AG04450 (cell line): Measurements from ENCODE around the gene POC5. TPM values are rescaled to one million over a fixed set of nuclear protein-coding genes. Genes with fewer than 3 reads are reported as not detected.

ENCODE experiments used
- CTCF ChIA-PET: fragments of 300-600, 350-600 bp; formaldehyde crosslinking; extraction: SDS; loops from one replicate; lab custom pipeline; 2022; ENCODE audit warnings: antibody characterized with exemption, inconsistent platforms; lab: Charles Lee
- POLR2A ChIA-PET: fragments of 350-600 bp; formaldehyde crosslinking; extraction: SDS; loops from one replicate; lab custom pipeline; 2021; ENCODE audit warnings: antibody characterized with exemption, inconsistent platforms; lab: Yijun Ruan, JAX
- DNase-seq: peaks from one replicate; pipeline ENCODE4 v3.0.0-alpha.2; 2011; ENCODE audit warnings: low read depth, low spot score
- H3K27ac ChIP-seq: one replicate; pipeline ENCODE4 v1.5.1; 2012; ENCODE audit warnings: low read depth, low read length, control low read depth
- H3K27me3 ChIP-seq: one replicate; pipeline ENCODE4 v1.6.0; 2012; ENCODE audit warnings: low read length; ENCODE audit not compliant: control insufficient read depth, insufficient read depth
- H3K4me3 ChIP-seq: 2 replicates; pipeline ENCODE4 v1.5.1; 2011; ENCODE audit warnings: mild to moderate bottlenecking, low read depth, low read length, control low read depth
- H3K9me3 ChIP-seq: 2 replicates; pipeline ENCODE4 v1.5.1; 2012; ENCODE audit warnings: low read length; ENCODE audit not compliant: control insufficient read depth, insufficient read depth
- polyA plus RNA-seq: library from polyadenylated mRNA; depleted of rRNA; stranded (reverse); fragments of >200 nt; gene quantifications from 2 replicates; pipeline ENCODE4 v1.2.3, GENCODE V29; 2011
- TF ChIP-seq, protein P1 (sequence below): IDR thresholded peaks from 2 replicates; pipeline ENCODE4 v1.5.1; 2011; ENCODE audit warnings: low read depth, low read length, control low read depth, inconsistent platforms

The POC5 gene
- polyA plus RNA-seq, 1 experiment = 10.7 TPM

DNA sequence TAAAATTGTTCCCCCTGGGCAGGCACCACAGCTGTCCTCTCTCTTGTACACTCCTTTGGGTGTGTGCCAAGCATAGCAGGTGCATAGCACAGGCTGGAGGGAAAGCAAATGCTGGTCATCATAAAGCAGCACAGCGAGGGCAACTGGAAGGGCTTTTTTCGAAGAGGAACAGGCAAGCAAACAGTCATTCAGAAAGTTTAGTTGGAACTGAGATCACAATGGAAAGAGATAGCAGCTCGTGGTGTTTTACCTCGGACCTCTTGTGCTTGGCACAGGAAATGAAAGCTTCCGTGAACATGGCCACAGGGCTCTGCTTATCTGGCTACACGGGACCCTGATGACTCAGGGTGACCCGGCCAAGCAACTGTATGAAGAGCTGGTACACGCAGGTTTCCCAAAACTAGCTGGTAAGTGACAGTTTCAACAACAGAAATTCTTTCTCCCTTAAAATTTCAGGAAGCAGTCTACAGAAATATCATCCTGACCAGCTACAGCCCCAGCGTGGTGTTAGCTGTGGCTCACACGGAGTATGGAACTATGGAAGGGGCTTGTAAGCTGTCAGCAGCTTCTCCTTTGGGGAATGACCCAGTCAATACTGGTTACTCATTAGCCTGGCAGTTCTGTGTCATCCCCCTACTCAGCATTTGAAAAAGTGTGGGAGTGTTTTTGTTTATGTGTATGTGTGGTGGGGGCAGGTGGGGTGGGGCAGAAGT is 48.1 kb downstream of the POC5 start:
- Histone ChIP-seq H3K4me3 (no peak overlapping the region), H3K27ac (no peak overlapping the region), H3K27me3 (no peaks in the 10 kb centered on the region), H3K9me3 (no peaks in the 10 kb centered on the region)
- CTCF ChIA-PET = interaction anchor here (2.2 kb wide), 1 partner anchor 12 kb away, joined by 11 read pairs; no protein-coding TSS in a partner anchor
- TF ChIP-seq, protein P1, sequence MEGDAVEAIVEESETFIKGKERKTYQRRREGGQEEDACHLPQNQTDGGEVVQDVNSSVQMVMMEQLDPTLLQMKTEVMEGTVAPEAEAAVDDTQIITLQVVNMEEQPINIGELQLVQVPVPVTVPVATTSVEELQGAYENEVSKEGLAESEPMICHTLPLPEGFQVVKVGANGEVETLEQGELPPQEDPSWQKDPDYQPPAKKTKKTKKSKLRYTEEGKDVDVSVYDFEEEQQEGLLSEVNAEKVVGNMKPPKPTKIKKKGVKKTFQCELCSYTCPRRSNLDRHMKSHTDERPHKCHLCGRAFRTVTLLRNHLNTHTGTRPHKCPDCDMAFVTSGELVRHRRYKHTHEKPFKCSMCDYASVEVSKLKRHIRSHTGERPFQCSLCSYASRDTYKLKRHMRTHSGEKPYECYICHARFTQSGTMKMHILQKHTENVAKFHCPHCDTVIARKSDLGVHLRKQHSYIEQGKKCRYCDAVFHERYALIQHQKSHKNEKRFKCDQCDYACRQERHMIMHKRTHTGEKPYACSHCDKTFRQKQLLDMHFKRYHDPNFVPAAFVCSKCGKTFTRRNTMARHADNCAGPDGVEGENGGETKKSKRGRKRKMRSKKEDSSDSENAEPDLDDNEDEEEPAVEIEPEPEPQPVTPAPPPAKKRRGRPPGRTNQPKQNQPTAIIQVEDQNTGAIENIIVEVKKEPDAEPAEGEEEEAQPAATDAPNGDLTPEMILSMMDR = no peak
- POLR2A ChIA-PET = interaction anchor here (0.5 kb wide), 1 partner anchor 1199 kb away, joined by 5 read pairs; no protein-coding TSS in a partner anchor
- DNase-seq = no peak

DNA sequence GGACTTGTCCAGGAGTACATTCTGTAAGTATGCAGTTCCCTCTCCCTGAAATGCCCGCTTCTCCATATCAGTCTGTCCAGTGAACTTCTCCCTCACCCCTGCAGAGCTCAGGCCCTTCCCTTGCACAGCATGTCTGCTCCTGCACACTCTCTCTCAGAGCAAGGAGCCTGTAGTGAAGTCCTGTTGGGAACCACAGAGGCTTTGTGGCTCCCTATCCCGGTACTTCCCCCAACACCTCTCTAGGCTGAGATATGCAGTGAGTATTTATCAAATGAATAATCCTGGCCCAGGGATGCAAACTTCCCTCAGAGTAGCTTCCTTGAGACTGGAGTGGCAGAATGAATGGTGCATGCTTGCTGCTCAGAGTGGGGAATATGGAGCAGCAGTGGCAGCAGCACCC is 48.8 kb downstream of the POC5 start:
- Histone ChIP-seq H3K27me3 (no peaks in the 10 kb centered on the region), H3K4me3 (no peak overlapping the region), H3K27ac (no peak overlapping the region), H3K9me3 (no peaks in the 10 kb centered on the region)
- POLR2A ChIA-PET = interaction anchor here (0.5 kb wide), 1 partner anchor 1199 kb away, joined by 5 read pairs; no protein-coding TSS in a partner anchor
- CTCF ChIA-PET = interaction anchor here (0.9 kb wide), 1 partner anchor 13 kb away, joined by 3 read pairs; no protein-coding TSS in a partner anchor
- TF ChIP-seq, protein P1 = no peak
- DNase-seq = no peak

DNA sequence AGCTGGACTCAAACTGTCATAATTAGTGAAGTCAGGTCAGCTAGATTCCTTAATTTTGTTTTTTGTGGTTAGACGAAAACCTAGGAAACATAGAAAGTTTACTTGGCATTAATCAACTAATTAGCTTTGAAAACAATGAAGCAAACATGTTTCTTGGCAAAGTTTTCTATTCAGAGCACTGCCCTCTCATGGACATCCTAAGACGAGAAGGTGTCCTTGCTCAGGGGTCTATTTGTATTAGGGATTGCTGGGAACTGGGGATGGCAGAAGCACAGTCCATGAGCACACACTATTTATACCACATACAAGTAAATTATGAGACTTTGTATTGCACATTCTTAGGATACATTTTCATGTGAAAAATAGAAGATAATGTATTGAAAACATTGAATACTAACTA is 49.7 kb downstream of the POC5 start:
- ChIA-PET POLR2A (no interaction called here), CTCF (interaction anchor here (0.9 to 4.1 kb wide), 2 partner anchors 13 to 14 kb away, joined by 3 to 16 read pairs; no protein-coding TSS in a partner anchor)
- TF ChIP-seq, protein P1 = no peak
- H3K27me3 ChIP-seq = no peaks in the 10 kb centered on the region
- no peak overlapping the region for H3K27ac ChIP-seq
- DNase-seq = no peak
- H3K9me3 ChIP-seq = no peaks in the 10 kb centered on the region
- no peak overlapping the region for H3K4me3 ChIP-seq

DNA sequence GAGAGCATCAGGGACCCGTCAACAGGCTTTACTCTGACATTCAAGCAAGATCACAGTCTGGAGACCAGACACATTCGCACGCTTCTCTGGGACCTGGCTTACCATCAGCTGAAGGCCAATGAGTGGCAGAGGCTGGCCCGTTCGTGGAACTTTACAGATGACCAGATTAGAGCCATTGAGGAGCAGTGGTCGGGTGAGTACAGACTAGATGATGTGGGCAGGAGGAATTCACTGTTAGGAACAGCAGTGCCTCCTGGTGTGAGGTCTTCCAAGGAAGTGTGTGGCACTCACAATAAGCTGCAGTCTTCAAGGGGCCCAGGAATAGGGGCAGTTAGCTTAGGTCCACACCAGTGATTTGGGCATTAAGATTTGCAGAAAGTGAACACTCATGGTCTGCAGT is 50.4 kb downstream of the POC5 start:
- no peak for DNase-seq
- ChIA-PET POLR2A (no interaction called here), CTCF (interaction anchor here (0.7 to 4.1 kb wide), 2 partner anchors 12 to 14 kb away, joined by 3 to 16 read pairs; no protein-coding TSS in a partner anchor)
- TF ChIP-seq, protein P1 = no peak
- Histone ChIP-seq H3K27me3 (no peaks in the 10 kb centered on the region), H3K4me3 (no peak overlapping the region), H3K9me3 (no peaks in the 10 kb centered on the region), H3K27ac (no peak overlapping the region)

DNA sequence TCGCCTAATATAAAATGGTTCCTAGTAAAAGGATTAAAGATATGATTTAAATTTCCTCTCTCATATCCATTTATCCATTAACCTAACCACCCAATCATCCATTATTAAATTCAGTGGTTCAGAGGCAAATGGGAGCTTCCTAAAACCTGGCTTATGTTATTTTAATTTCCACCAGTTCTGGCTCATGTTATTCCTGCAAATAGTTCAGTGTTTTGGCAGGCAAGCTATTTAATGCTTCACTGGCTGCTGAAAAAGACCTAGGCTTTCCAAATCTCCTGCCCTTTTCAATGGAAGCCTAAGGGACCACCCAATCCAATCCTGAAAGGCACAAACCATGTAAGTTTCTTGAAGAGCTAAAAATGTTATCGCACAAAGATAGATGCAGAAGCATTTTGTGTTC is 52.3 kb downstream of the POC5 start:
- ChIA-PET CTCF (interaction anchor here (1.4 to 4.1 kb wide), 2 partner anchors 14 to 16 kb away, joined by 4 to 16 read pairs; no protein-coding TSS in a partner anchor), POLR2A (no interaction called here)
- TF ChIP-seq, protein P1 = no peak
- H3K4me3 ChIP-seq = no peak overlapping the region
- no peaks in the 10 kb centered on the region for H3K27me3 ChIP-seq
- H3K27ac ChIP-seq = no peak overlapping the region
- no peak for DNase-seq
- no peaks in the 10 kb centered on the region for H3K9me3 ChIP-seq
